NCI-H526 treated with DMSO at 0.1 percent for 48 hours (cell line): ENCODE results near the gene FKBP2.

Experiments
- DNase-seq: peaks from one replicate; lab custom pipeline; 2025; lab: John Stamatoyannopoulos, UW

Gene FKBP2

GRCh38 chr11:64263947-64264317, 23.0 kb downstream of the FKBP2 start:
- DNase-seq = no peak

GRCh38 chr11:64264371-64264852, 23.5 kb downstream of the FKBP2 start:
- peak; percentile 77 for DNase-seq

GRCh38 chr11:64265176-64266160, 24.6 kb downstream of the FKBP2 start:
- peak; percentile 94 for DNase-seq

GRCh38 chr11:64266339-64266738, 25.4 kb downstream of the FKBP2 start:
- DNase-seq = no peak

- DNase-seq = no peak
Measured at GRCh38 chr11:64267207-64267945, 26.5 kb downstream of the FKBP2 start.

- DNase-seq = no peak
Measured at GRCh38 chr11:64268025-64268892, 27.4 kb downstream of the FKBP2 start.

- no peak for DNase-seq
Measured at GRCh38 chr11:64268893-64269539, 28.1 kb downstream of the FKBP2 start.

- DNase-seq = peak; percentile 99
Measured at GRCh38 chr11:64269540-64270220, 28.8 kb downstream of the FKBP2 start.

GRCh38 chr11:64275031-64275800, 34.3 kb downstream of the FKBP2 start:
- DNase-seq = no peak

- no peak for DNase-seq
Measured at GRCh38 chr11:64275841-64276240, 34.9 kb downstream of the FKBP2 start.

GRCh38 chr11:64276653-64277431, 35.9 kb downstream of the FKBP2 start:
- DNase-seq = no peak

- DNase-seq = no peak
Measured at GRCh38 chr11:64278576-64279190, 37.8 kb downstream of the FKBP2 start.

GRCh38 chr11:64281957-64282770, 41.3 kb downstream of the FKBP2 start:
- DNase-seq = no peak

GRCh38 chr11:64283092-64283491, 42.2 kb downstream of the FKBP2 start:
- no peak for DNase-seq

- peak; percentile 91 for DNase-seq
Measured at GRCh38 chr11:64284048-64284961, 43.4 kb downstream of the FKBP2 start, which contains the start of gene BAD. BAD (minus strand) TSS chr11:64284665; CDS start chr11:64284368, 297 bp downstream.
